H1 (cell line): ENCODE results near the gene ZDHHC9. TPM values are rescaled to one million over a fixed set of nuclear protein-coding genes. Genes with fewer than 3 reads are reported as not detected.

Experiments used
- CTCF ChIA-PET: fragments of 300-600 bp; sonication (Branson Sonifier 250); formaldehyde crosslinking; loops from one replicate; lab custom pipeline; 2021; ENCODE audit not compliant: partially characterized antibody; lab: Charles Lee
- POLR2A ChIA-PET: fragments of 300-600 bp; sonication (Branson Sonifier 250); formaldehyde crosslinking; loops from one replicate; lab custom pipeline; 2021; ENCODE audit warnings: inconsistent platforms; ENCODE audit not compliant: partially characterized antibody; lab: Charles Lee
- DNase-seq, 2 experiments: peaks; one replicate each; pipeline versions ENCODE4 v3.0.0 to v3.0.0-alpha.2; 2010 to 2022; ENCODE audit warnings: low spot score in 2 of 2, low read depth in 1 of 2, mixed read lengths in 1 of 2
- FAIRE-seq: peaks from 2 replicates; lab custom pipeline; 2011; peaks lifted over from hg19 to GRCh38; lab: Jason Lieb, UNC
- H2AFZ ChIP-seq: 2 replicates; pipeline ENCODE4 v1.8.1; 2012; ENCODE audit warnings: low read length, inconsistent platforms
- H2AK5ac ChIP-seq: 2 replicates; pipeline ENCODE4 v1.6.1; 2013; ENCODE audit warnings: low read depth, low read length
- H2BK120ac ChIP-seq: replicated peaks from 2 replicates; pipeline ENCODE3; 2013; ENCODE audit warnings: low read depth, low read length, inconsistent platforms
- H2BK12ac ChIP-seq: 2 replicates; pipeline ENCODE4 v1.6.1; 2013; ENCODE audit warnings: low read depth, low read length
- H2BK15ac ChIP-seq: 2 replicates; pipeline ENCODE4 v1.6.1; 2013; ENCODE audit warnings: low read length
- H2BK20ac ChIP-seq: 2 replicates; pipeline ENCODE4 v1.6.1; 2013; ENCODE audit warnings: low read length
- H2BK5ac ChIP-seq: 2 replicates; pipeline ENCODE4 v1.6.1; 2013; ENCODE audit warnings: low read depth, low read length
- H3K14ac ChIP-seq: 2 replicates; pipeline ENCODE4 v1.6.1; 2013; ENCODE audit warnings: inconsistent platforms; ENCODE audit not compliant: insufficient read length
- H3K18ac ChIP-seq: 2 replicates; pipeline ENCODE4 v1.6.1; 2013; ENCODE audit warnings: low read length; ENCODE audit errors: extremely low read depth
- H3K23ac ChIP-seq: 2 replicates; pipeline ENCODE4 v1.6.1; 2013; ENCODE audit warnings: inconsistent platforms; ENCODE audit not compliant: insufficient read length
- H3K23me2 ChIP-seq: 2 replicates; pipeline ENCODE4 v1.6.1; 2013; ENCODE audit warnings: low read depth, low read length
- H3K27ac ChIP-seq: 2 replicates; pipeline ENCODE4 v1.6.1; 2011; ENCODE audit warnings: low read depth, low read length, inconsistent platforms
- H3K27me3 ChIP-seq, 4 experiments: replicated peaks in 1 of 4; 1 replicate in 1 of 4; 2 replicates in 3 of 4; pipeline versions ENCODE4 v1.6.1 to v1.8.1; 2011 to 2013; ENCODE audit warnings: low read length in 3 of 4, mild to moderate bottlenecking in 3 of 4, inconsistent platforms in 2 of 4, mixed read lengths in 2 of 4, moderate library complexity in 1 of 4; ENCODE audit not compliant: control insufficient read depth in 3 of 4, insufficient read depth in 3 of 4; ENCODE audit errors: extremely low read depth in 1 of 4
- H3K36me3 ChIP-seq, 4 experiments: 2 replicates each; pipeline versions ENCODE4 v1.6.1 to v1.8.1; 2011 to 2013; ENCODE audit warnings: mild to moderate bottlenecking in 4 of 4, low read length in 3 of 4, moderate library complexity in 2 of 4, control low read depth in 1 of 4, inconsistent platforms in 1 of 4; ENCODE audit not compliant: insufficient read depth in 4 of 4, control insufficient read depth in 2 of 4
- H3K4ac ChIP-seq: replicated peaks from 2 replicates; pipeline ENCODE3; 2013; ENCODE audit warnings: low read length, low read depth, mixed read lengths, inconsistent platforms; ENCODE audit not compliant: insufficient read length
- H3K4me1 ChIP-seq, 4 experiments: replicated peaks in 1 of 4; 1 replicate in 1 of 4; 2 replicates in 3 of 4; pipeline versions ENCODE4 v1.6.1 to v1.8.1; 2011 to 2013; ENCODE audit warnings: low read length in 3 of 4, inconsistent platforms in 2 of 4, mixed read lengths in 1 of 4; ENCODE audit not compliant: insufficient read depth in 4 of 4, control insufficient read depth in 3 of 4
- H3K4me2 ChIP-seq, 2 experiments: 2 replicates each; pipeline versions ENCODE4 v1.6.1 to v1.8.1; 2011 to 2013; ENCODE audit warnings: low read depth in 2 of 2, low read length in 2 of 2, control low read depth in 1 of 2, inconsistent platforms in 1 of 2, mild to moderate bottlenecking in 1 of 2; ENCODE audit not compliant: insufficient read depth in 1 of 2
- H3K4me3 ChIP-seq, 4 experiments: fragments of 200-600, 300-600 bp in 1 of 4; sonication (generic), shearing (Covaris generic), sonication (Bioruptor Twin) in 1 of 4; 2 replicates each; pipeline versions ENCODE4 v1.5.1 to v1.8.1; 2011 to 2016; ENCODE audit warnings: low read length in 4 of 4, low read depth in 3 of 4, control low read depth in 2 of 4, inconsistent platforms in 2 of 4, mild to moderate bottlenecking in 2 of 4, mixed read lengths in 1 of 4, moderate library complexity in 1 of 4; ENCODE audit not compliant: insufficient read depth in 2 of 4; ENCODE audit errors: extremely low read depth in 1 of 4
- H3K56ac ChIP-seq: replicated peaks from 2 replicates; pipeline ENCODE3; 2013; ENCODE audit warnings: low read depth, mild to moderate bottlenecking, mixed read lengths, low read length, inconsistent platforms; ENCODE audit not compliant: insufficient read length
- H3K79me1 ChIP-seq: 2 replicates; pipeline ENCODE4 v1.6.1; 2013; ENCODE audit warnings: low read depth, low read length, control low read depth
- H3K79me2 ChIP-seq, 2 experiments: 2 replicates each; pipeline versions ENCODE4 v1.6.1 to v1.8.1; 2012 to 2013; ENCODE audit warnings: low read length in 2 of 2, mild to moderate bottlenecking in 2 of 2, inconsistent platforms in 1 of 2; ENCODE audit not compliant: insufficient read depth in 2 of 2, control insufficient read depth in 1 of 2
- H3K9ac ChIP-seq, 4 experiments: replicated peaks in 1 of 4; 1 replicate in 1 of 4; 2 replicates in 3 of 4; pipeline versions ENCODE4 v1.6.1 to v1.8.1; 2011 to 2013; ENCODE audit warnings: low read depth in 3 of 4, low read length in 3 of 4, control low read depth in 2 of 4, mild to moderate bottlenecking in 2 of 4, moderate library complexity in 2 of 4, inconsistent platforms in 1 of 4; ENCODE audit errors: extremely low read depth in 1 of 4
- H3K9me3 ChIP-seq, 2 experiments: 2 replicates each; pipeline versions ENCODE4 v1.6.1 to v1.8.1; 2012 to 2013; ENCODE audit warnings: mild to moderate bottlenecking in 2 of 2, moderate library complexity in 2 of 2, control low read depth in 1 of 2, inconsistent platforms in 1 of 2, low read depth in 1 of 2, low read length in 1 of 2, mixed read lengths in 1 of 2; ENCODE audit not compliant: insufficient read depth in 2 of 2
- H4K20me1 ChIP-seq, 2 experiments: replicated peaks in 1 of 2; 2 replicates each; pipeline versions ENCODE3 to v1.8.1; 2011 to 2013; ENCODE audit warnings: inconsistent platforms in 2 of 2, low read length in 2 of 2, mild to moderate bottlenecking in 1 of 2; ENCODE audit not compliant: insufficient read depth in 2 of 2, control insufficient read depth in 1 of 2
- H4K5ac ChIP-seq: 2 replicates; pipeline ENCODE4 v1.6.1; 2013; ENCODE audit warnings: low read length, low read depth, mixed read lengths, inconsistent platforms; ENCODE audit not compliant: insufficient read length
- H4K8ac ChIP-seq: 2 replicates; pipeline ENCODE4 v1.8.0; 2013; ENCODE audit warnings: mild to moderate bottlenecking, moderate library complexity, low read length, inconsistent platforms; ENCODE audit not compliant: insufficient read depth; ENCODE audit errors: extremely low read depth
- H4K91ac ChIP-seq: replicated peaks from 2 replicates; pipeline ENCODE3; 2013; ENCODE audit warnings: low read length, mixed read lengths, inconsistent platforms; ENCODE audit not compliant: insufficient read length
- BACH1 ChIP-seq: IDR thresholded peaks from 2 replicates; pipeline ENCODE4 v1.6.1; 2012; ENCODE audit warnings: low read length, improper control_type of control experiment
- EGR1 ChIP-seq: IDR thresholded peaks from 2 replicates; pipeline ENCODE4 v1.6.1; 2011; ENCODE audit warnings: low read depth, low read length, borderline replicate concordance
- GABPA ChIP-seq: IDR thresholded peaks from 2 replicates; pipeline ENCODE4 v1.6.1; 2011; ENCODE audit warnings: mild to moderate bottlenecking, low read length, moderate library complexity, borderline replicate concordance; ENCODE audit not compliant: insufficient read depth
- HDAC2 ChIP-seq, 2 experiments: fragments of 300-600 bp in 1 of 2; sonication (generic) in 1 of 2; IDR thresholded peaks; 2 replicates each; pipeline ENCODE4 v1.6.1; 2011 to 2012; ENCODE audit warnings: low read depth in 2 of 2, low read length in 2 of 2, mild to moderate bottlenecking in 2 of 2, moderate library complexity in 2 of 2, borderline replicate concordance in 1 of 2, inconsistent platforms in 1 of 2
- KDM4A ChIP-seq: IDR thresholded peaks from one replicate; pipeline ENCODE4 v1.7.1; 2012; ENCODE audit warnings: low read depth, mild to moderate bottlenecking, moderate library complexity, low read length, inconsistent platforms; ENCODE audit not compliant: severe bottlenecking
- KDM5A ChIP-seq: fragments of 200-600 bp; IDR thresholded peaks from 2 replicates; pipeline ENCODE4 v1.7.1; 2012; ENCODE audit warnings: mild to moderate bottlenecking, low read length, inconsistent platforms, mixed read lengths
- MAFK ChIP-seq: IDR thresholded peaks from 2 replicates; pipeline ENCODE4 v1.6.1; 2012; ENCODE audit warnings: low read depth, mild to moderate bottlenecking, improper control_type of control experiment, low read length
- NRF1 ChIP-seq: IDR thresholded peaks from 2 replicates; pipeline ENCODE4 v1.6.1; 2011; ENCODE audit warnings: mild to moderate bottlenecking, low read depth, low read length, improper control_type of control experiment
- PHF8 ChIP-seq: fragments of 200-600 bp; sonication (generic); conservative IDR thresholded peaks from 2 replicates; pipeline ENCODE4 v1.7.1; 2012; ENCODE audit warnings: low read depth, mild to moderate bottlenecking, inconsistent platforms, low read length, moderate library complexity
- SAP30 ChIP-seq: fragments of 300-600 bp; sonication (generic); IDR thresholded peaks from 2 replicates; pipeline ENCODE4 v1.7.1; 2012; ENCODE audit warnings: low read length, moderate library complexity, mild to moderate bottlenecking, inconsistent platforms; ENCODE audit not compliant: insufficient read depth, insufficient replicate concordance
- SIX5 ChIP-seq: IDR thresholded peaks from 2 replicates; pipeline ENCODE4 v1.6.1; 2011; ENCODE audit warnings: mild to moderate bottlenecking, low read depth, low read length
- SP1 ChIP-seq: IDR thresholded peaks from 2 replicates; pipeline ENCODE4 v1.6.1; 2011; ENCODE audit warnings: low read depth, low read length
- SRF ChIP-seq: IDR thresholded peaks from 2 replicates; pipeline ENCODE4 v1.6.1; 2011; ENCODE audit warnings: mild to moderate bottlenecking, low read depth, low read length, moderate library complexity
- TBP ChIP-seq: IDR thresholded peaks from 2 replicates; pipeline ENCODE4 v1.6.1; 2011; ENCODE audit warnings: low read depth, low read length, improper control_type of control experiment
- WGBS, 2 experiments: shearing (Covaris generic) in 1 of 2; methylation state at CpG; one replicate each; pipeline versions ENCODE4 v1.1.6 to v1.1.7; 2013 to 2015; ENCODE audit warnings: low lambda C conversion rate in 2 of 2, mixed read lengths in 2 of 2, inconsistent platforms in 1 of 2, low coverage in 1 of 2, missing lambda C conversion rate in 1 of 2; ENCODE audit not compliant: insufficient replicate concordance in 2 of 2, insufficient coverage in 1 of 2, insufficient read length in 1 of 2; ENCODE audit errors: extremely low coverage in 1 of 2, missing lambda C conversion rate in 1 of 2; 5-methylcytosine and 5-hydroxymethylcytosine counted together
- polyA plus RNA-seq, 7 experiments: library from polyadenylated mRNA; depleted of rRNA in 3 of 7; stranded (reverse) in 5 of 7; unstranded in 2 of 7; fragments of >200 nt in 5 of 7; fragments of 200-250 nt in 2 of 7; gene quantifications; 1 replicate in 5 of 7; 2 replicates in 1 of 7; 4 replicates in 1 of 7; pipeline versions ENCODE4 v1.2.1 to v1.2.3, GENCODE V29; 2011 to 2013; ENCODE audit warnings: missing spikeins in 2 of 7, mixed read lengths in 2 of 7
- total RNA-seq: library from RNA; stranded (reverse); fragmentation: NEBNext Ultra II Directional; extraction: Animal tissue kit (Norgen Biotek cat#: 25700); gene quantifications from 2 replicates; pipeline ENCODE4 v1.2.1, GENCODE V29; 2021

Gene ZDHHC9
- total and polyA plus RNA-seq, 2 of the 8 experiments (the other 6 are each of a cell fraction or from before 2014, with no cell fraction given), result 18.1 to 28.3 TPM

GRCh38 chrX:129772796-129773431 is 70.8 kb downstream of the ZDHHC9 start:
- Histone ChIP-seq H2BK20ac (no peak overlapping the region), H2BK12ac (no peak overlapping the region), H2BK5ac (no peak overlapping the region), H2BK120ac (no peak overlapping the region), H4K5ac (no peak overlapping the region), H3K23me2 (no peaks in the 10 kb centered on the region), H4K20me1 (no peaks in the 10 kb centered on the region), H3K23ac (no peak overlapping the region), H3K79me2 (no peaks in the 10 kb centered on the region), H3K36me3 (no peaks in the 10 kb centered on the region), H3K18ac (no peak overlapping the region), H3K4me3 (no peak overlapping the region), H3K27me3 (no peaks in the 10 kb centered on the region), H3K27ac (no peak overlapping the region), H3K14ac (no peak overlapping the region), H2BK15ac (no peak overlapping the region), H2AFZ (no peak overlapping the region), H3K4me1 (peaks cover 0 to 2% (median 0%) of the 10 kb centered on the region in 4 experiments; a peak in 3 of 7 replicates), H3K56ac (no peak overlapping the region), H2AK5ac (no peak overlapping the region), H4K91ac (no peak overlapping the region), H3K9ac (no peak overlapping the region), H3K4me2 (no peak overlapping the region), H3K9me3 (no peaks in the 10 kb centered on the region), H4K8ac (no peak overlapping the region), H3K79me1 (no peaks in the 10 kb centered on the region), H3K4ac (no peak overlapping the region)
- POLR2A ChIA-PET, result interaction anchor here (1.2 kb wide), 1 partner anchor 56 kb away, joined by 3 read pairs; no protein-coding TSS in a partner anchor
- 86% methylated on average over 10 of the region's 14 CpGs; no CpG with 5 or more reads in 1 of the 2 experiments for WGBS, 2 experiments
- DNase-seq (no peak), FAIRE-seq (no peak)
- CTCF ChIA-PET, result interaction anchor here (0.6 to 4.4 kb wide), 7 partner anchors 10 to 136 kb away, joined by 3 to 24 read pairs (median 4); no protein-coding TSS in a partner anchor
- TF ChIP-seq SIX5 (no peak), MAFK (no peak), TBP (no peak), NRF1 (no peak), KDM5A (no peak), BACH1 (no peak), SRF (no peak), PHF8 (no peak), EGR1 (no peak), HDAC2 (IDR thresholded peaks at IDR 0.05; ENCODE audit: borderline replicate concordance in 1 of 2, low read depth in 2 of 2, low read length in 2 of 2) (no peak), SAP30 (no peak), SP1 (no peak), GABPA (no peak), KDM4A (no peak)
